HepG2 (cell line): ENCODE measurements around the gene EXTL2.

Experiments
- CBX1 ChIP-seq: IDR thresholded peaks from one replicate; pipeline ENCODE4 v1.6.1; 2016; ENCODE audit warnings: antibody characterized with exemption, low read depth
- E2F1 ChIP-seq: sonication (generic); formaldehyde crosslinking; IDR thresholded peaks from 2 replicates; pipeline ENCODE4 v1.5.0; 2020; ENCODE audit warnings: missing genetic modification reagents
- HOXD1 ChIP-seq: sonication (generic); formaldehyde crosslinking; IDR thresholded peaks from 2 replicates; pipeline ENCODE4 v1.5.0; 2020; ENCODE audit warnings: missing genetic modification reagents
- NBN ChIP-seq: fragments of 450-650 bp; conservative IDR thresholded peaks from 2 replicates; pipeline ENCODE4 v1.6.1; 2017
- POLR2A ChIP-seq, 2 experiments: IDR thresholded peaks; 2 replicates each; pipeline ENCODE4 v1.6.1; 2011; ENCODE audit warnings: low read depth in 2 of 2, low read length in 2 of 2, mild to moderate bottlenecking in 1 of 2, moderate library complexity in 1 of 2; ENCODE audit not compliant: insufficient read depth in 1 of 2
- ZNF780A ChIP-seq: sonication (generic); formaldehyde crosslinking; IDR thresholded peaks from 2 replicates; pipeline ENCODE4 v1.8.0; 2022; ENCODE audit warnings: mild to moderate bottlenecking, missing genetic modification reagents, moderate library complexity

- TF ChIP-seq E2F1 (CRISPR knock-in tag) (no peak), POLR2A (IDR thresholded peaks at IDR 0.05; ENCODE audit: insufficient read depth in 1 of 2, low read depth in 2 of 2, low read length in 2 of 2) (no peak), HOXD1 (CRISPR knock-in tag) (no peak), NBN (no peak), CBX1 (no peak), ZNF780A (CRISPR knock-in tag) (no peak)
Observed at GRCh38 chr1:100834777-100835660, 59.6 kb downstream of the EXTL2 start.
